Measurements from ENCODE around the gene PSMC6. TPM values are rescaled to one million over a fixed set of nuclear protein-coding genes. Genes with fewer than 3 reads are reported as not detected.

The PSMC6 gene
- total and polyA plus RNA-seq, 2 of the 13 experiments (the other 11 are each of a cell fraction or from before 2014, with no cell fraction given): 90.0 to 210 TPM

GRCh38 chr14:52692248-52692962, 14.6 kb upstream of the PSMC6 start (continued):
- TF ChIP-seq, protein P1, sequence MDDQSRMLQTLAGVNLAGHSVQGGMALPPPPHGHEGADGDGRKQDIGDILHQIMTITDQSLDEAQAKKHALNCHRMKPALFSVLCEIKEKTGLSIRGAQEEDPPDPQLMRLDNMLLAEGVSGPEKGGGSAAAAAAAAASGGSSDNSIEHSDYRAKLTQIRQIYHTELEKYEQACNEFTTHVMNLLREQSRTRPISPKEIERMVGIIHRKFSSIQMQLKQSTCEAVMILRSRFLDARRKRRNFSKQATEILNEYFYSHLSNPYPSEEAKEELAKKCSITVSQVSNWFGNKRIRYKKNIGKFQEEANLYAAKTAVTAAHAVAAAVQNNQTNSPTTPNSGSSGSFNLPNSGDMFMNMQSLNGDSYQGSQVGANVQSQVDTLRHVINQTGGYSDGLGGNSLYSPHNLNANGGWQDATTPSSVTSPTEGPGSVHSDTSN (CRISPR knock-in tag; IDR thresholded peaks at IDR 0.05; ENCODE audit: borderline replicate concordance): no peak
- no peak for TF ChIP-seq ETV5 (CRISPR knock-in tag; IDR thresholded peaks at IDR 0.05; ENCODE audit: borderline replicate concordance)

DNA sequence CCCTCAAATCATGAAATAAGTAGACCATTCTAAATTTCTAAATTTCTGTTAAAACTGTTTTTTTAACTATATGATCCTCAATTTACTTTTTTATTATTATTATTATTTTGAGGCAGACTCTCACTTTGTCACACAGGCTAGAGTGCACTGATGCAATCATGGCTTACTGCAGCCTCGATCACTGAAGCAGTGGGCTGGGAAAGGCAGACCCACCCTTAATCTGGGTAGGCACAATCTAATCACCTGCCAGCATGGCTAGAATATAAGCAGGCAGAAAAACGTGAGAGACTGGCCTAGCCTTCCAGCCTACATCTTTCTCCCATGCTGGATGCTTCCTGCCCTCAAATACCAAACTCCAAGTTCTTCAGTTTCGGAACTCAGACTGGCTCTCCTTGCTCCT, 14.0 kb upstream of the PSMC6 start:
- Histone ChIP-seq H3K36me3 (replicated peaks in 1 of 2; ENCODE audit: control insufficient read depth in 1 of 2, insufficient read depth in 2 of 2, low read length in 2 of 2) (no peaks in the 10 kb centered on the region), H2AFZ (ENCODE audit: low read length) (no peak overlapping the region), H3K4me2 (ENCODE audit: low read depth, low read length) (peak overlapping the region; percentile 60), H3K27me3 (ENCODE audit: control insufficient read depth in 1 of 2, insufficient read depth in 2 of 2, low read length in 2 of 2) (no peaks in the 10 kb centered on the region; a peak in 1 of 5 replicates), H3K79me2 (ENCODE audit: insufficient read depth, low read length) (peaks cover 71% of the 10 kb centered on the region), H3K4me1 (ENCODE audit: insufficient read depth, low read length) (peaks cover 75% of the 10 kb centered on the region), H4K20me1 (ENCODE audit: insufficient read depth, low read length) (peaks cover 43% of the 10 kb centered on the region), H3K9me3 (ENCODE audit: low read length) (no peaks in the 10 kb centered on the region), H3K27ac (ENCODE audit: extremely low read length, insufficient read depth, low read length) (no peak overlapping the region), H3K4me3 (replicated peaks in 1 of 3; ENCODE audit: insufficient read depth in 1 of 3, low read depth in 2 of 3, low read length in 3 of 3) (peak overlapping the region; percentile 75 to 90 (median 86); a peak in 5 of 6 replicates), H3K9ac (ENCODE audit: insufficient read depth, low read depth, low read length) (peak overlapping the region; percentile 82; the same call in 1 of the 2 replicates)
- FAIRE-seq (no peak), ATAC-seq (no peak), DNase-seq (ENCODE audit: low spot score) (no peak)
- ChIA-PET CTCF (ENCODE audit: low intra/inter-chr PET ratio, low total read pairs) (no interaction called here), POLR2A (interaction anchor here (1.0 kb wide), 1 partner anchor 36 kb away, joined by 3 read pairs; no protein-coding TSS in a partner anchor)
- intact Hi-C loops (cut with micrococcal nuclease; ENCODE audit: unreplicated experiment): no loop called here
- WGBS (ENCODE audit: low lambda C conversion rate): 53% methylated on average over 3 of the region's 3 CpGs
- in situ Hi-C loops (cut with HindIII; ENCODE audit: extremely low pct_ligation_motif_present, low pct_unique_long_range_greater_than_20kb): no loop called here
- TF ChIP-seq, protein P2, sequence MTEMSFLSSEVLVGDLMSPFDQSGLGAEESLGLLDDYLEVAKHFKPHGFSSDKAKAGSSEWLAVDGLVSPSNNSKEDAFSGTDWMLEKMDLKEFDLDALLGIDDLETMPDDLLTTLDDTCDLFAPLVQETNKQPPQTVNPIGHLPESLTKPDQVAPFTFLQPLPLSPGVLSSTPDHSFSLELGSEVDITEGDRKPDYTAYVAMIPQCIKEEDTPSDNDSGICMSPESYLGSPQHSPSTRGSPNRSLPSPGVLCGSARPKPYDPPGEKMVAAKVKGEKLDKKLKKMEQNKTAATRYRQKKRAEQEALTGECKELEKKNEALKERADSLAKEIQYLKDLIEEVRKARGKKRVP (CRISPR knock-in tag; IDR thresholded peaks at IDR 0.05): peak in 1 of 2 experiments; percentile 53; a peak in 1 of 4 replicates
- TF ChIP-seq ZNF180 (CRISPR knock-in tag; IDR thresholded peaks at IDR 0.05; ENCODE audit: borderline replicate concordance, low read depth) (no peak), CEBPG (CRISPR knock-in tag; IDR thresholded peaks at IDR 0.05) (peak; percentile 56), ZNF205 (CRISPR knock-in tag; IDR thresholded peaks at IDR 0.05) (no peak), ATF7-NPFF (CRISPR knock-in tag; IDR thresholded peaks at IDR 0.05; ENCODE audit: low read depth) (no peak)
- TF ChIP-seq, protein P3, sequence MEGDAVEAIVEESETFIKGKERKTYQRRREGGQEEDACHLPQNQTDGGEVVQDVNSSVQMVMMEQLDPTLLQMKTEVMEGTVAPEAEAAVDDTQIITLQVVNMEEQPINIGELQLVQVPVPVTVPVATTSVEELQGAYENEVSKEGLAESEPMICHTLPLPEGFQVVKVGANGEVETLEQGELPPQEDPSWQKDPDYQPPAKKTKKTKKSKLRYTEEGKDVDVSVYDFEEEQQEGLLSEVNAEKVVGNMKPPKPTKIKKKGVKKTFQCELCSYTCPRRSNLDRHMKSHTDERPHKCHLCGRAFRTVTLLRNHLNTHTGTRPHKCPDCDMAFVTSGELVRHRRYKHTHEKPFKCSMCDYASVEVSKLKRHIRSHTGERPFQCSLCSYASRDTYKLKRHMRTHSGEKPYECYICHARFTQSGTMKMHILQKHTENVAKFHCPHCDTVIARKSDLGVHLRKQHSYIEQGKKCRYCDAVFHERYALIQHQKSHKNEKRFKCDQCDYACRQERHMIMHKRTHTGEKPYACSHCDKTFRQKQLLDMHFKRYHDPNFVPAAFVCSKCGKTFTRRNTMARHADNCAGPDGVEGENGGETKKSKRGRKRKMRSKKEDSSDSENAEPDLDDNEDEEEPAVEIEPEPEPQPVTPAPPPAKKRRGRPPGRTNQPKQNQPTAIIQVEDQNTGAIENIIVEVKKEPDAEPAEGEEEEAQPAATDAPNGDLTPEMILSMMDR (CRISPR knock-in tag; IDR thresholded peaks at IDR 0.05): no peak
- no TSS peak for BruUV-seq (replicated peaks)

Data from HepG2 (cell line).